SU-DHL-6 (cell line): ENCODE results near the gene MICAL2.

Experiments used
- EZH2phosphoT487 ChIP-seq: fragments of 200-600 bp; sonication (generic), shearing (Covaris generic); conservative IDR thresholded peaks from 2 replicates; pipeline ENCODE4 v1.6.1; 2018; ENCODE audit warnings: mild to moderate bottlenecking, antibody characterized with exemption, low read length, moderate library complexity, mixed read lengths
- TF ChIP-seq, protein P1 (sequence below): fragments of 200-600 bp; sonication (generic); IDR thresholded peaks from one replicate; pipeline ENCODE4 v1.5.1; 2017; ENCODE audit warnings: antibody characterized with exemption, mild to moderate bottlenecking, low read length, moderate library complexity; ENCODE audit not compliant: insufficient read depth, poor library complexity, severe bottlenecking

DNA sequence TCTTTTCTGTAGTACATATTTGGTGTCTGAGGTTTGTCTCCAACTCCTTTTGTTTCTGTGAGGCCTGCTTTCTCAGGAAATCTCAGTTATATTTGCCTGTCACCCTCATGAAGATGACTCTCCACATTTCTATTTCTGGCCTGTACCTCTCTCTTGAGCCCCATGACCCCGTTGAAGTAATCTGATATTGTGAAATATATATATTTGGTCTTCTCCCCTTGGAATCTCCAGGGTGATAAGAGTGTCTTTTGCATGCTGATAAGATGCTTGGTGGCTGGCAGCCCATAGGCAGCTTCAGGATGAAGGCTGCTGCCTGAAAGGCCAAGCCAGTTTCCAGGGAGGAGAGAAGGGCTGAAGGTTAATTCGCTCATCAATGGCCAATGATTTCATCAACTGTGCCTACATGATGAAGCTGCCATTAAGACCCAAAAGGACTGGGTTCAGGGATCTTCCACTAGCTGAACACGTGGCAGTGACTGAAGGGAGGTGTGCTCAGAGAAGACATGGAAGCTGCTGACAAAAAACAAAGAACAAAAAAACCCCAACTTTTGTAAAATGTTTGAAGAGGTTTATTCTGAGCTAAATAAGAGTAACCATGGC is 67.4 kb downstream of the MICAL2 start:
- TF ChIP-seq, protein P1, sequence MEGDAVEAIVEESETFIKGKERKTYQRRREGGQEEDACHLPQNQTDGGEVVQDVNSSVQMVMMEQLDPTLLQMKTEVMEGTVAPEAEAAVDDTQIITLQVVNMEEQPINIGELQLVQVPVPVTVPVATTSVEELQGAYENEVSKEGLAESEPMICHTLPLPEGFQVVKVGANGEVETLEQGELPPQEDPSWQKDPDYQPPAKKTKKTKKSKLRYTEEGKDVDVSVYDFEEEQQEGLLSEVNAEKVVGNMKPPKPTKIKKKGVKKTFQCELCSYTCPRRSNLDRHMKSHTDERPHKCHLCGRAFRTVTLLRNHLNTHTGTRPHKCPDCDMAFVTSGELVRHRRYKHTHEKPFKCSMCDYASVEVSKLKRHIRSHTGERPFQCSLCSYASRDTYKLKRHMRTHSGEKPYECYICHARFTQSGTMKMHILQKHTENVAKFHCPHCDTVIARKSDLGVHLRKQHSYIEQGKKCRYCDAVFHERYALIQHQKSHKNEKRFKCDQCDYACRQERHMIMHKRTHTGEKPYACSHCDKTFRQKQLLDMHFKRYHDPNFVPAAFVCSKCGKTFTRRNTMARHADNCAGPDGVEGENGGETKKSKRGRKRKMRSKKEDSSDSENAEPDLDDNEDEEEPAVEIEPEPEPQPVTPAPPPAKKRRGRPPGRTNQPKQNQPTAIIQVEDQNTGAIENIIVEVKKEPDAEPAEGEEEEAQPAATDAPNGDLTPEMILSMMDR, result no peak
- no peak for TF ChIP-seq EZH2phosphoT487
